ENCODE measurements around the gene PDSS2. TPM values are rescaled to one million over a fixed set of nuclear protein-coding genes. Genes with fewer than 3 reads are reported as not detected.

The PDSS2 gene
- total and polyA plus RNA-seq, 9 of the 15 experiments (the other 6 are each of a cell fraction or from before 2014, with no cell fraction given) = 5.8 to 21.1 (median 12.0) TPM

GRCh38 chr6:107459283-107460082, at the start of gene PDSS2 (continued):
- TF ChIP-seq VEZF1 (CRISPR knock-in tag; IDR thresholded peaks at IDR 0.05) (peak; percentile 52; the same call in 1 of the 2 replicates), ARNT (IDR thresholded peaks at IDR 0.05) (no peak), POLR2A (conservative IDR thresholded peaks at IDR 0.05) (peak; percentile 91), HDAC2 (IDR thresholded peaks at IDR 0.05) (0 out of 2 replicates have a peak, but pooled peaks have one; percentile 1), ZNF695 (CRISPR knock-in tag; IDR thresholded peaks at IDR 0.05) (no peak), CC2D1A (IDR thresholded peaks at IDR 0.05) (peak; percentile 62; the same call in 1 of the 2 replicates), ZNF165 (CRISPR knock-in tag; IDR thresholded peaks at IDR 0.05; ENCODE audit: borderline replicate concordance) (no peak), MNT (conservative IDR thresholded peaks at IDR 0.05) (peak in 1 of 2 experiments; percentile 38; a peak in 2 of 4 replicates), CBFB (CRISPR knock-in tag; IDR thresholded peaks at IDR 0.05) (no peak; the same call in 1 of the 2 replicates), NFE2 (IDR thresholded peaks at IDR 0.05; ENCODE audit: low read depth) (no peak), ZNF584 (CRISPR knock-in tag; IDR thresholded peaks at IDR 0.05; ENCODE audit: low read depth) (0 out of 2 replicates have a peak, but pooled peaks have one; percentile 55), SRF (CRISPR knock-in tag; IDR thresholded peaks at IDR 0.05) (peak in 1 of 2 experiments; percentile 70; a peak in 2 of 4 replicates), CBX3 (IDR thresholded peaks at IDR 0.05; ENCODE audit: borderline replicate concordance in 1 of 2, low read length in 2 of 2) (peak in 1 of 2 experiments; percentile 33; a peak in 1 of 3 replicates), GATAD2B (IDR thresholded peaks at IDR 0.05; ENCODE audit: borderline replicate concordance) (peak; percentile 32; the same call in 1 of the 2 replicates), ID3 (CRISPR knock-in tag; IDR thresholded peaks at IDR 0.05) (no peak), ID3 (tag; IDR thresholded peaks at IDR 0.05) (peak; percentile 82), RUNX1 (IDR thresholded peaks at IDR 0.05; ENCODE audit: low read depth) (no peak), ATF7 (IDR thresholded peaks at IDR 0.05) (peak; percentile 80; the same call in 1 of the 2 replicates), ZBTB5 (IDR thresholded peaks at IDR 0.05) (no peak), FOXK2 (conservative IDR thresholded peaks at IDR 0.05 in 1 of 2, IDR thresholded peaks at IDR 0.05 in 1 of 2; ENCODE audit: low read depth in 2 of 2) (peak; percentile 18 to 33; a peak in 1 of 4 replicates), BMI1 (IDR thresholded peaks at IDR 0.05; ENCODE audit: low read length) (no peak), PRMT5 (CRISPR knock-in tag; IDR thresholded peaks at IDR 0.05) (no peak), SPI1 (IDR thresholded peaks at IDR 0.05; ENCODE audit: borderline replicate concordance, low read depth, low read length) (peak; percentile 45; the same call in 1 of the 2 replicates), PHF8 (IDR thresholded peaks at IDR 0.05; ENCODE audit: borderline replicate concordance, low read length) (peak; percentile 98)
